Skeletal muscle tissue (tissue), 4 donors: Measurements from ENCODE around the gene KCNH3. TPM values are rescaled to one million over a fixed set of nuclear protein-coding genes. Genes with fewer than 3 reads are reported as not detected.

Experiments
- H3K27ac ChIP-seq: one replicate; pipeline ENCODE4 v1.7.0; 2013; ENCODE audit warnings: mild to moderate bottlenecking, low read depth, low read length, inconsistent platforms
- H3K27me3 ChIP-seq, 3 donors: one replicate each; pipeline ENCODE4 v1.7.0; 2013; ENCODE audit warnings: low read length in 3 of 3; ENCODE audit not compliant: control insufficient read depth in 3 of 3, insufficient read depth in 3 of 3
- H3K36me3 ChIP-seq, 3 donors: one replicate each; pipeline ENCODE4 v1.7.0; 2013; ENCODE audit warnings: low read length in 3 of 3; ENCODE audit not compliant: control insufficient read depth in 3 of 3, insufficient read depth in 3 of 3
- H3K4me1 ChIP-seq, 3 donors: one replicate each; pipeline ENCODE4 v1.7.0; 2013; ENCODE audit warnings: low read length in 3 of 3, mild to moderate bottlenecking in 3 of 3; ENCODE audit not compliant: control insufficient read depth in 3 of 3, insufficient read depth in 3 of 3
- H3K4me3 ChIP-seq, 3 donors: one replicate each; pipeline ENCODE4 v1.7.0; 2013; ENCODE audit warnings: low read length in 3 of 3
- H3K9ac ChIP-seq, 3 donors: one replicate each; pipeline ENCODE4 v1.7.0; 2013; ENCODE audit warnings: low read length in 3 of 3, mild to moderate bottlenecking in 3 of 3, moderate library complexity in 2 of 3, low read depth in 1 of 3
- H3K9me3 ChIP-seq, 3 donors: one replicate each; pipeline ENCODE4 v1.7.0; 2013; ENCODE audit warnings: low read length in 3 of 3; ENCODE audit not compliant: control insufficient read depth in 3 of 3
- total RNA-seq: library from RNA; depleted of rRNA; stranded (reverse); fragments of >200 nt; gene quantifications from one replicate; pipeline ENCODE4 v1.2.3, GENCODE V29; 2014
- donor health status: Osteomylitis.

KCNH3 gene
- total RNA-seq, 1 donor from 2014 or later, result 0.52 TPM

- H3K4me1 ChIP-seq, result peaks cover 48 to 72% (median 52%) of the 10 kb centered on the region in 3 donors
- peak overlapping the region; percentile 78 to 100 (median 97) for H3K4me3 ChIP-seq
- no peaks in the 10 kb centered on the region for H3K27me3 ChIP-seq
- H3K36me3 ChIP-seq, result peaks cover 25 to 31% (median 29%) of the 10 kb centered on the region in 3 donors
- H3K9ac ChIP-seq, result peak overlapping the region; percentile 95 to 99 (median 97)
- H3K9me3 ChIP-seq, result no peaks in the 10 kb centered on the region
- H3K27ac ChIP-seq, result peak overlapping the region; percentile 94
These were observed 28.4 kb downstream of the KCNH3 start for GRCh38 chr12:49567302-49567610.

DNA sequence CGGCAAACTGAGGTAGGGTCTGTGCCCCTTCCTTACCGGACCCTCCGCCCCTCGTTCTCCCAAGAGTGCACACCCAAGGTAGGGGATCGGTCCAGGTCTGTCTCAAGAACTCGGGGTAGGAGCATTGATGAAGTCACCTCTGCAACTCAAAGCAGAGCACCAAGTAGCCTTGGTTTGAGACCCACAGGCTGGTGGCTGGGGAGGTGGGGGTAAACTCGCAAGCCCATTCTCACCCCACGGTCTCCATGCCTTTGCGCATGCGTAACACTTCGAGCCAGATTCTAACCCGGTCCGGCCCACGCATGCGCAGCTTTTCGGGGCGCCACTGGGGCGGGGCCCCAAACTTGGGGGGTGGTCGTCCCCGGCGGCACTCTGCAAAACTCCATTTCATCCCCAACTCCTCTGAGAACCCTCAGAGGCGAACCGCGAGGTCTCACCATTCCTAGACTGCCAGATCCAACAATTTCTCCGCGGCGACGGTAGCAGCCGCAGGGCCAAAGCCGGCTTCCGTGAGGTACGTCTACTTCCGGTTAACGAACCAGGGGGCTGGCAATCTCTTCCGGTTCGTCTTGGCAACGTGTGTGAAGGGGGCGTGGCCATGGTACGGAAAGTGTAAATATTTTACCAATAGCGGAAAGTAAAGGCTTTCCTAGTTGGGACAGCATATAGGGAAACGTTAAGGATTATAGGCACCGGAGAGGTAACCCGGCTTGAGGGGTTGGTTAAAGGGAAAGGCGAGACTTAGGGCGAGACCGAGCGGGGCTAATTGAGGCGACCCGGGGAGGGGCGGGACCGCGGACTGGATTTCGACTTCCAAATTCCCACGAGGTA, 29.0 kb downstream of the KCNH3 start, which contains the start of gene MCRS1:
TSS of gene MCRS1 (minus strand) at position 532 of the 831 bp plus-strand sequence. CDS start 1,411 bp downstream, outside the sequence.
- peak within 1 kb of the TSS; percentile 94 for H3K27ac ChIP-seq
- H3K27me3 ChIP-seq, result no peaks in the 10 kb centered on the region
- peak within 1 kb of the TSS; percentile 78 to 100 (median 97) for H3K4me3 ChIP-seq
- no peaks in the 10 kb centered on the region for H3K9me3 ChIP-seq
- H3K4me1 ChIP-seq, result peaks cover 48 to 72% (median 52%) of the 10 kb centered on the region in 3 donors
- H3K9ac ChIP-seq, result peak within 1 kb of the TSS; percentile 95 to 99 (median 97)
- peaks cover 21 to 26% (median 23%) of the 10 kb centered on the region in 3 donors for H3K36me3 ChIP-seq

- Histone ChIP-seq H3K9me3 (no peaks in the 10 kb centered on the region), H3K9ac (peak overlapping the region; percentile 95 to 99 (median 97)), H3K36me3 (peaks cover 13 to 21% (median 19%) of the 10 kb centered on the region in 3 donors), H3K4me1 (peaks cover 47 to 66% (median 48%) of the 10 kb centered on the region in 3 donors), H3K4me3 (peak overlapping the region; percentile 78 to 100 (median 97)), H3K27me3 (no peaks in the 10 kb centered on the region), H3K27ac (peak overlapping the region; percentile 94)
These were observed 29.8 kb downstream of the KCNH3 start for GRCh38 chr12:49568442-49569162.

DNA sequence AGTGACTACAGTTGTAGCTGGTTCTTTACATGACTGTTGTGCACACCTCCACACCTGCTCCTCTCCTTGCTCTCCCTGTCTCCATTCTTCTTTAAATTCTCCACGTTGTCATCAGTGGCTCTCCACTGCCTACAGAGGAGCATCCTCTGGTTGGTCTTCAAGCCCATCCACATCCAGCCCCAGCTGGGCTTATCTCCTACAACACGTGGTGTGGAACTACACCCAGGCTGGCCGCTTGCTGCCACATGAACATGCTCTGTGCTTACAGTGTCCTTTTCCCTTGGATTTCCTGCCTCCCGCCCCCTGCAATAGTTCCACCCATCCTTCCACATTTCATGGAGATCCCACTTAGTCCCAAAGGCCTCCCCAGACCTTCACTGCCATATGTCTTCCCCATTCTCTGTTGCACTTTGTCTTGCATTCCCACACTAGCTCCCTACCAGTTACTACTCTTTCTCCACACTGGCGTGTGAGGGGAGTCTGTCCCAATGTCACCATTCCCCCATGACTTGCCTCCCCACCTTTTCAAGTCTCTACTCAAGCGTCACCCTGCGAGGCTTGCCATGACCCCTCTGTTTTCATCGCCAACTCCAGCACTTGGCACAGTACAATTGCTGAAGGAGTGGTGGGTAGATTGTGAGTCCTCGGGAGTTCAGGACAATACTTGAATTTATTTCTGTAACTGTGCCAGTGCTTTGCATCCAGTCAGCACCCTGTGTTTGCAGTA, 38.9 kb downstream of the KCNH3 start:
- Histone ChIP-seq H3K9ac (no peak overlapping the region), H3K36me3 (peaks cover 3 to 24% (median 4%) of the 10 kb centered on the region in 3 donors), H3K9me3 (no peaks in the 10 kb centered on the region), H3K27me3 (no peaks in the 10 kb centered on the region), H3K4me1 (peaks cover 18 to 25% (median 24%) of the 10 kb centered on the region in 3 donors), H3K27ac (no peak overlapping the region), H3K4me3 (no peak overlapping the region)

- H3K27ac ChIP-seq, result no peak overlapping the region
- peaks cover 3 to 18% (median 6%) of the 10 kb centered on the region in 3 donors for H3K36me3 ChIP-seq
- no peak overlapping the region for H3K9ac ChIP-seq
- no peaks in the 10 kb centered on the region for H3K27me3 ChIP-seq
- peaks cover 25 to 32% (median 31%) of the 10 kb centered on the region in 3 donors for H3K4me1 ChIP-seq
- H3K4me3 ChIP-seq, result no peak overlapping the region
- H3K9me3 ChIP-seq, result no peaks in the 10 kb centered on the region
These were observed 39.8 kb downstream of the KCNH3 start for GRCh38 chr12:49578471-49579112.

GRCh38 chr12:49580572-49581535, 42.0 kb downstream of the KCNH3 start:
- H3K9ac ChIP-seq, result peak overlapping the region; percentile 28 to 69 (median 58)
- peaks cover 7 to 12% (median 11%) of the 10 kb centered on the region in 3 donors for H3K36me3 ChIP-seq
- H3K27me3 ChIP-seq, result no peaks in the 10 kb centered on the region
- H3K4me1 ChIP-seq, result peaks cover 37 to 44% (median 41%) of the 10 kb centered on the region in 3 donors
- H3K4me3 ChIP-seq, result peak overlapping the region in 1 of 3 donors; percentile 9
- no peaks in the 10 kb centered on the region for H3K9me3 ChIP-seq
- peak overlapping the region; percentile 48 for H3K27ac ChIP-seq

GRCh38 chr12:49582201-49582600, 43.4 kb downstream of the KCNH3 start:
- peaks cover 3 to 17% (median 11%) of the 10 kb centered on the region in 3 donors for H3K36me3 ChIP-seq
- no peak overlapping the region for H3K9ac ChIP-seq
- H3K9me3 ChIP-seq, result no peaks in the 10 kb centered on the region
- peaks cover 37 to 44% (median 42%) of the 10 kb centered on the region in 3 donors for H3K4me1 ChIP-seq
- H3K4me3 ChIP-seq, result no peak overlapping the region
- no peaks in the 10 kb centered on the region for H3K27me3 ChIP-seq
- no peak overlapping the region for H3K27ac ChIP-seq

GRCh38 chr12:49582850-49583249, 44.0 kb downstream of the KCNH3 start:
- no peak overlapping the region for H3K4me3 ChIP-seq
- peaks cover 0 to 17% (median 7%) of the 10 kb centered on the region in 3 donors for H3K36me3 ChIP-seq
- H3K27me3 ChIP-seq, result no peaks in the 10 kb centered on the region
- peaks cover 37 to 44% (median 42%) of the 10 kb centered on the region in 3 donors for H3K4me1 ChIP-seq
- H3K9me3 ChIP-seq, result no peaks in the 10 kb centered on the region
- H3K27ac ChIP-seq, result no peak overlapping the region
- no peak overlapping the region for H3K9ac ChIP-seq
